ENCODE data around the gene PRMT7.

Gene PRMT7

GRCh38 chr16:68310774-68311511 is at the start of gene PRMT7, which contains the start of gene SLC7A6OS:
Gene PRMT7 (plus strand): TSS chr16:68311019. CDS start chr16:68315980, 4,961 bp downstream.
Gene SLC7A6OS (minus strand): TSS chr16:68310946. CDS start chr16:68310926, 20 bp downstream.
- DNase-seq = peak; percentile 90

DNA sequence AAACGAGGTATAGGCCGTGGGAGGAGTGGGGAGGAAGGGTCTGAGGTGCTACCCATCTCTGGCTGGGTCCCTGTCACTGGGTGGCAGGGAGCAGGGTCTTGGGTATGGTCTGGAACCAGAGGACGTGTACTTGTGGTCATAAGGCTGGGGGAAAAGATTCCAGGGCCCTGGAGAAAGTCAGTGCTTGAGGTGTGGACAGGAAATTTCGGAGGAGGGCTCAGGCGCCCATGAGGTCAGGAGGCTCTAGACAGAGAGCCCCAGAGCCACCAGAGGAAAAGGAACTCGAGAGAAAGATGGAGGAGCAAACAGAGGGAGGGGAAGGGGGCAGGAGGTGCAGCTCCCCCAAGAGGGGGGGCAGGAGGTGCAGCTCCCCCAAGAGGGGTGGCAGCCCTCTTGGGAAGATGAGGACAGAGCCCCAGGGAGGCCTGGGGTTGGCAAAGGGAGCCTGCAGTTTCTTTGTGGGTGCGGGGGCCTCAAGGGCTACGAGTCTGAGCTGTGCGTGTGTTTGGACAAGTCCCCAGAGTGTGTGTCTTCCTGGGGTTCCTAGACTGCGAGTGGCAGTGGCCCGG is 47.2 kb upstream of the PRMT7 start:
- DNase-seq = no peak

DNA sequence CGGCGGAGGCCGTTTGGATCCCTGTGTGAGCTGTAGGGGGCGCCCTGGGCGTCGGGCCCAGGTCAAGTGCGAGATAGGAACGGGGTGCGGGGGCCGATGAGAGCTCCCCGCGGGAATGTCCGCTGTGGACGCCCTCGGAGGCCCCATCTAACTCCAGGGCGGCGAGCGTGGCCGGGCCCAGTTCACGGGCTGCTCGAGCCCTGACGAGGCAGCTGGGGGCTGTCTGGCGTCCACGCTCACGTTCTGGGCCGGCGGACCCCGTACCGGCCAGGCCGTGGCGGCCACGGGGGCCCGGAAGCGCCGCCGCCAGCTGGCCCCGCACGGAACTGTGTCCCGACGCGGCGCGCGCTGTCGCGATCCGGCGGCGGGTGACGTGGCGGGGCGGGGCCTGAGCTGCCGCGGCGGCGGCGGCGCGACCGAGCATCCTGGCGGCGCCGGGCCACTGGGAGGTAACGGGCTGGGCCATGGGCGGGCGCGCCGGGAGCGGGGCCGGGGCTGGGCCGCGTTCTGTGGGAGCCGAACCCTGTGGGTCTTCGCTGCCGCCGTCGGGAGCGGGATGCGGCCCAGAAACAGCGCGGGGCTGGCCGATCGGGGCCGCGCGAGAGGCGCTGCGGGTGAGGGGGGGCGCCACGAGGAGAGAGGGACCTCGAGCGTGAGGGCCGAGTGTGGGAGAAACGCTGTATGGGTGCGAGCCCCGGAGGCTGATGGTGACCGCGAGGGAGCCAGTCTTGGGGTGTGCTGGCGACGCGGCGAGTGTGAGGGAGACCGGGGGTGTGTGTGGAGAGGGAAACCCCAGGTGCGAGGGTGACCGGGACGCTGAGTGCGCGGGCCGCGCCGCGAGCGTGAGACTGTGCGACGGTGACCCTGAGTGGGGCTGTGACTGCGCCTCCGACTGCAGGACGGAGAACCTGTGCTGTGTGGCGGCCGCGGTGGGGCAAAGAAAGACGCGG is 46.4 kb upstream of the PRMT7 start, which contains the start of gene SLC7A6:
SLC7A6 (plus strand) TSS at position 399 of the 950 bp plus-strand sequence. CDS start 10,201 bp downstream, outside the sequence.
- peak; percentile 81 for DNase-seq

GRCh38 chr16:68265078-68265920 is 45.5 kb upstream of the PRMT7 start:
- peak; percentile 62 for DNase-seq

GRCh38 chr16:68267612-68268405 is 43.0 kb upstream of the PRMT7 start:
- no peak for DNase-seq

DNA sequence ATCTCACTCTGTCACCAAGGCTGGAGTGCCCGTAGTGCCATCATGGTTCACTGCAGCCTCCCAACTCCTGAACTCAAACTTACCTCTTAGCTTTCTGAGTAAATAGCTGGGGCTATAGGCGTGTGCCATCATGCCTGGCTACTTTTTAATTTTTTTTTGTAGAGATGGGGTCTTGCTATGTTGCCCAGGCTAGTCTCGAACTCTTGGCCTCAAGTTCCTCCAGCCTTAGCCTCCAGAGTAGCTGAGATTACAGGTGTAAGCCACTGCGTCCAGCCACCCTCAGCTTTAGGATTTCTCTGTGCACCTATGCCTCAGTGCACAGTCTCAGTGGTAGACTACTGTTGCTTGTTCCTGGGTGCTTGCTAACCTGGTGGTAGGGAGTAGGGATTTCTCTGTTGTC is 41.0 kb upstream of the PRMT7 start:
- no peak for DNase-seq

DNA sequence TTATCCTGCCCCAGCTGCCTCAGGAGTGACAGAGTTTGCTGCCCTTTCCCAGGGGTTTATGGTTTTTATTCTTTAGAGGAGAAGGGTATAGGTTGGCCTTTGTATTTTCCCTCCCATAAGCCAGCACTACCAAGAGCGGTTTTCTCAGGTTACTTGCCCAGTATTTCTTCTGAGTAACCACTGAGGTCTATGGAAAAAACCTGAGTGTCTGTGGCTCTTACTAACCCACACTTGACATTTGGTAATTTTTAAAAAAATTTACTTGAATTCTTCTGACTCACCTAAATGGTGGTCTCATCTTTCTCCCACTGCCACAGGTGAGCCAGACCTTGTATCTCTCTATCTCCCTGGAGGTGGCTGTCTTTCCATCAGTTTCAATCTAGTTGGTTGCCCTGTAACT is 40.5 kb upstream of the PRMT7 start:
- DNase-seq = peak; percentile 74

DNA sequence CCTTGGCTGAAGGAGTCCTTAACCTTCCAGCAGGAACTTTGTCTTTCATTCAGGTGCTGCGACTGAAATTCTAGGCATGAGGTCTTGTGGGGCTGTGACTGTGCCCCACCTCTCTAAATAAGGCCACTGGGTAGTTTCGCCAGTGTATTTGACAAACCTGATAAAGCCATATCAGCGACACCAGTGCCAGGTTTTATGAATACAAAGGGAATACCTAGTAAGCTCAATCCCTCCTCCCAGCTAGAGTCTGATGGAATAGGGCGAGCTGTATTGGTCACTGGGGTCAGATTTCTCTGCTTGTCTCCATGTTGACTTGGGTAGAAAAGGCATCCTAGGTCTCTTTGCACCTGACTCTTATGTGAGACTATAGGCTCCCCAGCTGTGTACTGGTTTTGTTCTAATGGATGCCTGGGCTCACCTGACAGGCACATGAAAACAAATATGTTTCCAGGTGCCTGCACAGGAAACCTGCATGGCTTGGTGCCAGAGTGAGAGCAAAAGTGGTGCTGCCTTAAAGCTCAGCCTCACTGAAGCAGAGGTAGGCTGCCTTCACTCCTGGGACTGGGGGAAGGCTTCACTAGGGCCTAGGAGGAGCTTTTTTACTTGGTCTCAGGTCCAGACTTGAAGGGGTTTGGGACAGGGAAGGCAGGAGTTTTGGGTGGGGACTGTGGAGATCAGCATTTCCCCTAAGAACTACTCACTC is 38.2 kb upstream of the PRMT7 start:
- DNase-seq = peak; percentile 69

DNA sequence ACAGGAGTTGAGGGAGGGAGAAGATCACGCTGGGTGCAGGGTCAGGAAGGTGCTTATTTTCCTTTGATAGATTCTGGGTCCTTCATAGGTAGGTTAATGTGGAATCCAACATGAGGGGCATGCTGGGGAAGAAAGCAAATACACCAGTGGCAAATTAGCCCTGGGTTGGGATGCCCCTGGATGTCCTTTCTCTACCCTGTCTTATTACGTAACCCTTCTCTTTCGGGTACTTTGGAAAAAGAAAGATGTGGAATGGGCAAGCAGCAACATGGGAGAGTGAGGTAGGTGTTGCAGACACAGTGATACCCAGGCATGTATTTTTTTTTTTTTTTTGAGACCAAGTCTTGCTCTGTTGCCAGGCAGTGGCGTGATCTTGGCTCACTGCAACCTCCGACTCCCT is 37.4 kb upstream of the PRMT7 start:
- DNase-seq = no peak

- DNase-seq = peak; percentile 39
Observed at GRCh38 chr16:68273896-68274295, 36.9 kb upstream of the PRMT7 start.

DNA sequence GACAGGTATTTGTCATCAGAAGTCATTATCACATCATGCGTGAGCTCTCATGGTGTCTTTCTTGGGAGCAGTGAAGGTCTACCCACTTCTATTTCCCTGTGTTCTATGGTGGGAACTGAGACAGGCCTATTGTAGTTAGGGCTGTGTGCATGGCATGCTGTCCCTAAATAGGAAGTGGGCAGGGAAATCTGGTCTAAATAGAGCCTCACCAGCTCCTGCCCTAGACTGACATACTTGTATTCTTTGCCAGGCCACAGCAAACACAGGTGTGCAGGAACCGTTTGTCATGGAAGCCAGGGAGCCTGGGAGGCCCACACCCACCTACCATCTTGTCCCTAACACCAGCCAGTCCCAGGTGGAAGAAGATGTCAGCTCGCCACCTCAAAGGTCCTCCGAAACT is 36.4 kb upstream of the PRMT7 start:
- DNase-seq = no peak

DNA sequence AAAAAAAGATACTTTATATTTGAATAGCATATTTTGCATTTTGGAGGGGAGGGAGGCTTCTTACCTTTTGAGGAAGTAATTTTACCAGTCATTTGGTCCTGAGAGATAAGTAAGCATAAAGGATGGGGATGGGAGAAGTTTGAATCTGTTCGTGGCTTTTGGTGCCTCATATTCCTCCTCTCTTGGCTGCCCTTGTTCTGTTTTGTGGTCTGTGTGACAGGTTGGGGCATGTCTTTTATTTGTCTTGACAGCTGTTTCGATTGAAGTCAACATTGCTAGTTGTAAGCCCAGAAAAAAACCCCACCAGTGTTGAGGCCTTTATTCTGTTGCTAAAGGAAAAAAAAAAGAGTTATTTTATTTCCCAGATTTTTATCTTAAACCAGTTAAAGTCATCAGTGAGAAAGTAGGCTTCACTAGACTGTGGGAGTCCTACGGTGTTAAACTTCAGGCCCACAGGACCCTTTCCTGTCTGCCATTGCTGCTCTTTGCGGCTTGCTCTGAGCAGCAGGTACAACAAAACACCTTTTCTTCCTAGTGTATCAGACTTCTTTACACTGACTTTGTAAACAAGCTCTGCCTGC is 35.1 kb upstream of the PRMT7 start:
- peak; percentile 81 for DNase-seq

DNA sequence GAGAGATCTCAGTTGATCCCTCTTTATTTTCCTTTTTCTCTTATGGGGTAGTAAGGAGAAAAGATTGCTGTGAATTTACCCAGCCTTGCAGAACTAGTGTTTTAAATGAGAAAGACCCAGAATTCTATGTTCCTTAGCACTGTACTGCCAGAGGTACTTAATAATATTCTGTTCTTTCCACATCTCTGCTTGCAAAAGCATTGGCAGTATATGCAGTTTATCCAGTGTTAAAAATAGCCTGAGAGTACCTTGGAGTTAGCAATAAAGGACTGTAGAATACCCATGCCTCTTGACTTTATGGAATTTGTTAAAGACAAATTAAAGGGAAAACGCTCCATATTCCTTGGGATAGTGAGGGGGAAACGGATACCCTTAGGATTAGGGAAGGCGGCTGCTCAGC is 34.6 kb upstream of the PRMT7 start:
- no peak for DNase-seq

GRCh38 chr16:68279726-68280558 is 30.9 kb upstream of the PRMT7 start:
- no peak for DNase-seq

DNA sequence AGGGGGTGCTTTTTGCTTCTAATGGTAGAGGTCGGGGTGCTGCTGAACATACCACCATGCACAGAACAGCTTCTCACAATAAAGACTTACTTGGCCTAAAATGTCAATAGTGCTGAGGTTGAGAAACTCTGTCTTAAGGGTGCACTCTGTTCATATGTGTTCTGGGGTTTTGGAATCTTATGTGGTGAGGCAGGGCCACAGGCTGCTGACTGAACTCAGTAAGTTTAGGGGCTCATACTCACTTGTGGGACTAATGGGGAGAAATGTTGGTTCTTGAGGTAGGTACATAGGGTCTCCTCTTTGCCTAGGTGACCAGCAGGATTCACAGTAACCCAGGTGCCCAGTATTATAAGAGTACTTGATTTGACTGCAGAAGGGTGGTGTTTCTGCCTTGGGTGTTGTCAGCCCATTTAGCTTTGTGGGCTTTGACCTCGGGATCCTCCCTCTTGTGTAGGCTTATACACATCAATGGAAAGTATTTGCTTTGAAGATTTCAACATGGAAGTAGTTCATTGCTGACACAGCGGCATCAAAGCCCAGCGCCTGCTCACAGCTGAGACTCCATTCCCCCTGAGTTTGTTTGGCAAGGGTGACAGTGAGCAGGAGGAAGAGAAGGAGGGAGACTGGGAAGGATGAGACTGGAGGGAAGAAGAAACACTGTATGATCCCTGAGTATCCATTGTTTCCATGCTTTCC is 29.3 kb upstream of the PRMT7 start:
- DNase-seq = peak; percentile 33

DNA sequence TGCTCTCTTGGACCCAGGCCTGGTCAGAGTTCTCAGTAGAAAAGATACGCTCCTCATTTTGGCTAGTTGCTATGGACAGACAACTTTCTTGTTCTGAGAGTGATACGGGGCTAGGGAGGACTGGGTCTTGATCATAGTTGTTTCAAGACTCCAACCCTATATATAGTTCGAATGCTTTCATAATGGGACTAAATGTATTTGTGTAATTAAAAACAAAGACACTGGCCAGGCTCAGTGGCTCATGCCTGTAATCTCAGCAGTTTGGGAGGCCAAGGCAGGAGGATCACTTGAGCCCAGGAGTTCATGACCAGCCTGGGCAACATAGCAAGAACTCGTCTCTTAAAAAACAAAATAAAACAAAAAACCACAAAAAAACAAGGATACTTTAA is 28.8 kb upstream of the PRMT7 start:
- no peak for DNase-seq

GRCh38 chr16:68283346-68283745 is 27.5 kb upstream of the PRMT7 start:
- DNase-seq = no peak

DNA sequence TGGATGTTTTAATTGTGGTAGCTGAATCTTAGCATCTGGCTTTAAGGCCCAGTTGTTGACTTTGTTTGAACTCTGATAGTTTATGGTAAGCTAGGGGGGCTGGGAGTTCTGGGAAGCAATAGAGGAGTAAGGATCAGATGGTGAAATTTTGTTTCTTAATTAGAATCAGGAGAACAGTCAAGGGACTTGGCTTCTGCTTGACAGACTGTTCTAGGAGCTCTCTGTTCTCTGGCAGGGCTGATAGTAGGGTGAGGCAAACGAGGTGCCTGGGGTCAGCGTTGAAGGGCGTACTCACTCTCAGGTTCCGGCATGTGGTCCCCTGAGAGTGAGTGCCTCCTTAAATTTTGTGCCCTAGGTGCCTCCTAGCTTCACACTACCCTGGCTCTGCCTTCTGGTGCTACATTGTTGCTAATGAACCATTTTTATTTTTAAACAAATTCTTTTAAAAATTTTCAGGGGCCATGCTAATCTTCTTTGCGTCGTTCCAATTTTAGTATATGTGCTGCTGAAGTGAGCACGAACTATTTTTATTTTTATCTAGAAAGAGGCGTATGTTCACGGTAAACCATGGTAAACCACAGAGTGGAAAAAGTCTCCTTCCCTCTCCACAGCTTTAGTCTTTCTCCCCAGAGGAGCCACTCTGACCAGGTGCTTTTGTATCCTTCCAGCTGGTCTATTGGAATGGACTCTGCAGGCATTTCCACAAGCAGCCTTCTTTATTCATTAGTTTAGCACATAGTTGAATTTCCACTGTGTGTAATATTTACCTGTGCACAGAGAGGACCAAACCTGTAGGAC is 26.8 kb upstream of the PRMT7 start:
- DNase-seq = peak; percentile 15
